Left forelimb (tissue), 1 donor: Measurements from ENCODE around the gene S1PR4.
"Not testable (repeated sequence)": the region's sequence is repeated elsewhere in the genome, so short reads cannot be mapped to it uniquely, and the experiment has no call there.

Source experiments
- DNase-seq: peaks from one replicate; pipeline ENCODE4 v3.0.0-alpha.2; 2018; ENCODE audit warnings: low spot score

Gene S1PR4

GRCh38 chr19:3196064-3196932, 17.7 kb downstream of the S1PR4 start:
- DNase-seq = no peak

GRCh38 chr19:3196933-3197205, 18.3 kb downstream of the S1PR4 start:
- DNase-seq = no peak

GRCh38 chr19:3198901-3199700, 20.5 kb downstream of the S1PR4 start:
- no peak for DNase-seq

GRCh38 chr19:3201072-3201700, 22.6 kb downstream of the S1PR4 start:
- DNase-seq = no peak

- DNase-seq = no peak
Measured at GRCh38 chr19:3201911-3202310, 23.3 kb downstream of the S1PR4 start.

GRCh38 chr19:3202346-3202745, 23.8 kb downstream of the S1PR4 start:
- no peak for DNase-seq

GRCh38 chr19:3202895-3203294, 24.3 kb downstream of the S1PR4 start:
- not testable (repeated sequence) for DNase-seq

GRCh38 chr19:3203805-3204645, 25.5 kb downstream of the S1PR4 start:
- no peak for DNase-seq

GRCh38 chr19:3204646-3205275, 26.2 kb downstream of the S1PR4 start:
- DNase-seq = no peak

GRCh38 chr19:3206216-3206953, 27.8 kb downstream of the S1PR4 start:
- DNase-seq = no peak

- no peak for DNase-seq
Measured at GRCh38 chr19:3207461-3208242, 29.1 kb downstream of the S1PR4 start.

- DNase-seq = no peak
Measured at GRCh38 chr19:3208317-3209207, 30.0 kb downstream of the S1PR4 start.

GRCh38 chr19:3210347-3211017, 31.9 kb downstream of the S1PR4 start:
- no peak for DNase-seq

- DNase-seq = no peak
Measured at GRCh38 chr19:3211191-3211590, 32.6 kb downstream of the S1PR4 start.

GRCh38 chr19:3213159-3213558, 34.6 kb downstream of the S1PR4 start:
- DNase-seq = no peak

- no peak for DNase-seq
Measured at GRCh38 chr19:3216874-3217273, 38.3 kb downstream of the S1PR4 start.

- no peak for DNase-seq
Measured at GRCh38 chr19:3220576-3220975, 42.0 kb downstream of the S1PR4 start.

- DNase-seq = not testable (repeated sequence)
Measured at GRCh38 chr19:3221576-3221975, 43.0 kb downstream of the S1PR4 start.
